Left ventricle myocardium inferior (tissue), 1 donor: ENCODE data around the gene ACOT13. TPM values are rescaled to one million over a fixed set of nuclear protein-coding genes. Genes with fewer than 3 reads are reported as not detected.
"Not testable (repeated sequence)": the region's sequence is repeated elsewhere in the genome, so short reads cannot be mapped to it uniquely, and the experiment has no call there.

Experiments
- DNase-seq: peaks from one replicate; pipeline ENCODE4 v3.0.0-alpha.2; 2020
- H3K27ac ChIP-seq: fragments of 200-600 bp; replicated peaks from 2 replicates; pipeline ENCODE4 v1.8.0; 2021
- H3K27me3 ChIP-seq: fragments of 200-600 bp; 2 replicates; pipeline ENCODE4 v1.8.0; 2021; ENCODE audit warnings: low read depth
- H3K36me3 ChIP-seq: fragments of 200-600 bp; 2 replicates; pipeline ENCODE4 v1.8.0; 2021
- H3K4me1 ChIP-seq: fragments of 200-600 bp; 2 replicates; pipeline ENCODE4 v1.8.0; 2021
- H3K4me3 ChIP-seq: fragments of 200-600 bp; 2 replicates; pipeline ENCODE4 v1.8.0; 2021; ENCODE audit warnings: mild to moderate bottlenecking, moderate library complexity
- H3K9me3 ChIP-seq: fragments of 200-600 bp; replicated peaks from 2 replicates; pipeline ENCODE4 v1.8.0; 2021
- intact Hi-C: fragments of 100-400 bp; cut with micrococcal nuclease; formaldehyde crosslinking; loops from one replicate; pipeline ENCODE4 v1.11.0; 2022
- total RNA-seq: library from RNA; stranded (reverse); fragmentation: NEBNext Ultra II Directional; extraction: Animal tissue kit (Norgen Biotek cat#: 25700); gene quantifications from one replicate; pipeline ENCODE4 v1.2.1, GENCODE V29; 2021
- TF ChIP-seq, protein P1 (sequence below): fragments of 200-600 bp; IDR thresholded peaks from 2 replicates; pipeline ENCODE4 v1.8.0; 2021; ENCODE audit warnings: antibody characterized with exemption, mild to moderate bottlenecking, borderline replicate concordance
- donor health status: DM: no; HTN: yes; CAD: no; lungs with severe emphysema.

Gene ACOT13
- total RNA-seq, 1 donor from 2014 or later, result 59.2 TPM

DNA sequence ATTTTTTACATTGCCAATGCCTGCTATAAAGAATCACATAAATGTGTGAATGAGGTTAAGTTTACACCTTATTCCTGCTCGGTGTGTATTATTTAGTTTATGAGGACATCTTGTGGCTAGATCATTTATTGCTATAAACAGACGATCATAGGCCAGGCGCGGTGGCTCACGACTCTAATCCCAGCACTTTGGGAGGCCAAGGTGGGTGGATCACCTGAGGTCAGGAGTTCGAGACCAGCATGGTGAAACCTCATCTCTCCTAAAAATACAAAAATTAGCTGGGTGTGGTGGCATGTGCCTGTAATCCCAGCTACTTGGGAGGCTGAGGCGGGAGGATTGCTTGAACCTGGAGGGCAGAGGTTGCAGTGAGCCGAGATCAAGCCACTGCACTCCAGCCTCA, 28.8 kb downstream of the ACOT13 start:
- H3K9me3 ChIP-seq, H3K27me3 ChIP-seq, intact Hi-C loops, H3K4me3 ChIP-seq, H3K27ac ChIP-seq: not testable (repeated sequence)
- TF ChIP-seq, protein P1, sequence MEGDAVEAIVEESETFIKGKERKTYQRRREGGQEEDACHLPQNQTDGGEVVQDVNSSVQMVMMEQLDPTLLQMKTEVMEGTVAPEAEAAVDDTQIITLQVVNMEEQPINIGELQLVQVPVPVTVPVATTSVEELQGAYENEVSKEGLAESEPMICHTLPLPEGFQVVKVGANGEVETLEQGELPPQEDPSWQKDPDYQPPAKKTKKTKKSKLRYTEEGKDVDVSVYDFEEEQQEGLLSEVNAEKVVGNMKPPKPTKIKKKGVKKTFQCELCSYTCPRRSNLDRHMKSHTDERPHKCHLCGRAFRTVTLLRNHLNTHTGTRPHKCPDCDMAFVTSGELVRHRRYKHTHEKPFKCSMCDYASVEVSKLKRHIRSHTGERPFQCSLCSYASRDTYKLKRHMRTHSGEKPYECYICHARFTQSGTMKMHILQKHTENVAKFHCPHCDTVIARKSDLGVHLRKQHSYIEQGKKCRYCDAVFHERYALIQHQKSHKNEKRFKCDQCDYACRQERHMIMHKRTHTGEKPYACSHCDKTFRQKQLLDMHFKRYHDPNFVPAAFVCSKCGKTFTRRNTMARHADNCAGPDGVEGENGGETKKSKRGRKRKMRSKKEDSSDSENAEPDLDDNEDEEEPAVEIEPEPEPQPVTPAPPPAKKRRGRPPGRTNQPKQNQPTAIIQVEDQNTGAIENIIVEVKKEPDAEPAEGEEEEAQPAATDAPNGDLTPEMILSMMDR, result peak; percentile 60
- Histone ChIP-seq H3K36me3 (peaks cover 10% of the 10 kb centered on the region), H3K4me1 (peaks cover 33% of the 10 kb centered on the region)
- DNase-seq, result peak; percentile 26

DNA sequence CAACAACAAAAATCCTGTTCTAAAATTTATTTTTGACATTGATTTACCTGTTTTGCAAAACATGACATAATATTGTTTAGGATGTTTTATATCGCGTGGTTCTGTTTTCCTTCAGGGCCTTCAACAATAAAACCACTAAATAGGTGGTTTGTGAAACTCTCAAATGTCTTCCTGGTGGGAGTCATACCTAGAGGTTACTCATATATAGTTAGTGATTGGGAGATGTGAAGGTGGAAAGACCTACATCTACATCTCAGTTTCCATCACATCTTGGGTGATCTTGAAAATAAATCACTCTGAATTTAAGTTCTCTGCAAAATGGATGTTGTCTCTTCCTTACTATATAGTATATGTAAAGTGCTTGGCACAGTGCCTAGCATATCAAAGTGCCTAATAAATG, 29.2 kb downstream of the ACOT13 start:
- Histone ChIP-seq H3K36me3 (peaks cover 14% of the 10 kb centered on the region), H3K4me1 (peaks cover 29% of the 10 kb centered on the region), H3K9me3 (no peaks in the 10 kb centered on the region), H3K4me3 (no peak overlapping the region), H3K27me3 (no peaks in the 10 kb centered on the region), H3K27ac (no peak overlapping the region)
- intact Hi-C loops, result no loop called here
- TF ChIP-seq, protein P1, result no peak
- DNase-seq, result no peak

DNA sequence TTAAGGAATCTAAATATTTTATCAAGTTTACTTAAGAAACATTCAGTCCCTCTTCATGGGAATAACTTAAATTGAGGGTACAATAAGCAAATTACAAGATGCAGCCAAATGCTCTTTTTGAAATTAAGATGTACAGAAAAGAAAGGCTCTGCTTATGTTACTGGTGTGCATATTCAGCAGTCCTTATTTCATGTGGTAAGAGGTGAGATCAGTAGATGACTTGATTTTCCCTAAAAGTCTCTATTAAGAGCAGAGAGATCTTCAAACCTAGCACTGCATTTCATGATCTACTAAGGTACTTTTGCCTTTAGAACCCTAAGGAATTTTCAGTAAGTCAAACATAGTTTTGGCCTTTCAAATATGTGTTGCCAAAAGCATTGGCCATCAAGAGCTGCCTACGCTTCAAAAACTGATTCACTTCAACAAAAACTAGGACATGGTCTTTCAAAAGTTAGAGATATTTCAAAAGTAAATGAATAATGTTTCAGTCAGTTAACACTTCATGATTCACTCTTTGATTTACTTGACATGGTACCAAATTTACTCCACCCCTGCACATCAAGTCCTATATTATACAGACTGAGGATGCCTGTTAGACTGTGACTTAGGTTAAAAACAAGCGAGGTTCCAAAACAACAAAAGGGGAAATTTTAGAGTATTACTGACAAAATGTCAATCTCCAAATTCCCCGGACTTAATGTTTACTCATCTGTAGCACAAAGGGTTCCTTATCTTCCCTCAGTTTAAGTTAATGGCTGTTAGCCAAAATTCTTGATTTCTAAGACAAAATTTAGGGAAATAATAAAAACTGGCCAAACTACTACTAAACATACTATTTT, 32.9 kb downstream of the ACOT13 start:
- intact Hi-C loops, result no loop called here
- H3K36me3 ChIP-seq, result peaks cover 49% of the 10 kb centered on the region
- H3K4me3 ChIP-seq, result no peak overlapping the region
- H3K27me3 ChIP-seq, result no peaks in the 10 kb centered on the region
- TF ChIP-seq, protein P1, result no peak
- H3K4me1 ChIP-seq, result peaks cover 9% of the 10 kb centered on the region
- peak overlapping the region; percentile 45 for H3K27ac ChIP-seq
- H3K9me3 ChIP-seq, result no peaks in the 10 kb centered on the region
- no peak for DNase-seq

DNA sequence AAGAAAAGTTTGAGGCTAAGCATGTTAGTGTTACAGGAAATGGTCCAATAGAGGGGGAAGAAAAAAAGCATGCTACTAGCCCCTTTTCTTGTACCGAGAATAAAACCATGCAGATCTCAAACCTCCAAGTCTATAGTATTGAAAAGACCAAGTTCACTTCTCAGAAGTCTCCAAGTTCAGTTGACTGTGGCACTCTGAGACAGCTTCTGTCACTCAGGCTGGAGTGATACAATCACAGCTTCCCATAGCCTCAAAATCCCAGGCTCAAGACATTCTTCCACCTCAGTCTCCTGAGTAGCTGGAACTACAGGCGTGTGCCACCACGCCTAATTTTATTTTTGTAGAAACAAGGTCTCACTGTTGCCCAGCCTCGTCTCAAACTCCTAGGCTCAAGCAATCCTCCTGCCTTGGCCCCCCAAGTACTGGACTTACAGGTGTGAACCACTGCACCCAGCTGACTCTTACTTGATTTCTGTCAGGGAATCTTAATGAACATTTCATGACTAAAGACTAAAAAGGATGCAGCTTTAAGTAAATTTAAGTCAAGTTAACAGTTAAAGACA, 35.9 kb downstream of the ACOT13 start:
- H3K27me3 ChIP-seq, result no peaks in the 10 kb centered on the region
- intact Hi-C loops, result no loop called here
- peaks cover 12% of the 10 kb centered on the region for H3K4me1 ChIP-seq
- peaks cover 80% of the 10 kb centered on the region for H3K36me3 ChIP-seq
- TF ChIP-seq, protein P1, result no peak
- H3K4me3 ChIP-seq, result no peak overlapping the region
- no peaks in the 10 kb centered on the region for H3K9me3 ChIP-seq
- DNase-seq, result no peak
- H3K27ac ChIP-seq, result no peak overlapping the region

DNA sequence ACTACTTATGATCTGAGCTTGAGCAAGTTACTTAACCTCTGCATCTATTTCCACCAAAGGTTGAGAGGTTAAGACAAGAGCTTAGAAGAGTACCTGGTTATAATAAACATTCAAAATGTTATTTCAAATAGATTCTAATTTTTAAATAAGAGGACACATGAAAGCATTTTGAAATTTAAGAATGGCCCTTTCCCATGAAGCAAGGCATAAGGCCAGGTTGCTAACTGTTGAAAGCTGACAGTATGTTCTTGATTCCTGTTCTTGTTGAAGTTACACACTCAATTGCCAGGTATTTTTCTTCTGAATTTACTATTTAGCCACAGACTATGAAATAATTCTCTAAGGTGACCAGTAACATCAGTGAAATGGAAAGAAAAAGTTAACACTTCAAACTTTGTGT, 37.6 kb downstream of the ACOT13 start:
- intact Hi-C loops, result no loop called here

More for the DNA sequence above, 37.6 kb downstream of the ACOT13 start:
- Histone ChIP-seq H3K36me3 (peaks cover 86% of the 10 kb centered on the region), H3K4me1 (peaks cover 9% of the 10 kb centered on the region), H3K27me3 (no peaks in the 10 kb centered on the region), H3K9me3 (no peaks in the 10 kb centered on the region), H3K4me3 (no peak overlapping the region), H3K27ac (no peak overlapping the region)
- TF ChIP-seq, protein P1, result no peak
- no peak for DNase-seq
